Heart left ventricle (tissue), 16 donors: Measurements from ENCODE around the gene B3GALT2. TPM values are rescaled to one million over a fixed set of nuclear protein-coding genes. Genes with fewer than 3 reads are reported as not detected.

Source experiments
- ATAC-seq, 4 donors: fragments of 200-7000 bp; cut with Tn5 transposase; one replicate each; pipeline ENCODE4 v1.9.1; 2020 to 2022; ENCODE audit warnings: moderate library complexity in 4 of 4, mild to moderate bottlenecking in 3 of 4, moderate number of reproducible peaks in 1 of 4
- DNase-seq, 5 donors: peaks; one replicate each; pipeline ENCODE4 v3.0.0-alpha.2; 2020
- H3K27ac ChIP-seq, 12 donors: fragments of 200-600 bp; sonication (generic) in 4 of 12; one replicate each; pipeline versions ENCODE4 v1.5.0 to v1.8.0; 2016 to 2022; ENCODE audit warnings: mild to moderate bottlenecking in 2 of 12
- H3K27me3 ChIP-seq, 9 donors: fragments of 200-600 bp; sonication (generic) in 2 of 9; one replicate each; pipeline versions ENCODE4 v1.5.1 to v1.8.0; 2016 to 2022; ENCODE audit warnings: mild to moderate bottlenecking in 3 of 9
- H3K36me3 ChIP-seq, 9 donors: fragments of 200-600 bp; sonication (generic) in 2 of 9; one replicate each; pipeline versions ENCODE4 v1.5.0 to v1.8.0; 2018 to 2022; ENCODE audit warnings: mild to moderate bottlenecking in 2 of 9
- H3K4me1 ChIP-seq, 12 donors: fragments of 200-600 bp; sonication (generic) in 4 of 12; one replicate each; pipeline versions ENCODE4 v1.5.0 to v1.8.0; 2016 to 2022; ENCODE audit warnings: mild to moderate bottlenecking in 3 of 12
- H3K4me3 ChIP-seq, 12 donors: fragments of 200-600 bp; sonication (generic) in 4 of 12; one replicate each; pipeline versions ENCODE4 v1.5.0 to v1.8.0; 2017 to 2022; ENCODE audit warnings: mild to moderate bottlenecking in 9 of 12, moderate library complexity in 4 of 12
- H3K9me3 ChIP-seq, 12 donors: fragments of 200-600 bp; sonication (generic) in 4 of 12; one replicate each; pipeline versions ENCODE4 v1.5.0 to v1.8.0; 2016 to 2022; ENCODE audit warnings: mild to moderate bottlenecking in 1 of 12
- POLR2A ChIP-seq, 2 donors: fragments of 450-650 bp; IDR thresholded peaks; one replicate each; pipeline ENCODE4 v1.6.1; 2017; ENCODE audit warnings: antibody characterized with exemption in 2 of 2, mild to moderate bottlenecking in 2 of 2, moderate library complexity in 2 of 2
- WGBS, 4 donors: extraction: QIAGEN DNeasy Blood & Tissue Kit in 2 of 4; methylation state at CpG; one replicate each; pipeline versions ENCODE4 v1.1.5 to v1.1.7; 2013 to 2018; 5-methylcytosine and 5-hydroxymethylcytosine counted together
- intact Hi-C, 10 donors: fragments of 100-400 bp; cut with DNase I; formaldehyde crosslinking; loops; one replicate each; pipeline versions ENCODE4 v1.11.1 to v1.14.2; 2022
- polyA plus RNA-seq, 2 donors: library from polyadenylated mRNA; stranded (reverse); fragments of 200-250 nt; gene quantifications; one replicate each; pipeline ENCODE4 v1.2.3, GENCODE V29; 2013
- total RNA-seq, 9 donors: library from RNA; depleted of rRNA in 2 of 9; stranded (reverse); fragments of >200 nt in 2 of 9; fragmentation: NEBNext Ultra II Directional in 3 of 9; extraction: Animal tissue kit (Norgen Biotek cat#: 25700) in 3 of 9; gene quantifications; one replicate each; pipeline versions ENCODE4 v1.1.0 to v1.2.4, GENCODE V29; 2016 to 2023
- TF ChIP-seq, protein P1 (sequence below), 12 donors: fragments of 200-600 bp; sonication (generic) in 4 of 12; IDR thresholded peaks; one replicate each; pipeline versions ENCODE4 v1.5.0 to v1.8.0; 2018 to 2022; ENCODE audit warnings: antibody characterized with exemption in 12 of 12, mild to moderate bottlenecking in 5 of 12
- donor health status: ischemic (EF 13 %, LVEDD 7.1; RV severe dilation, severe dysfunction).
- donor health status: healthy with polysubstance abuse.
- donor health status: DM: no; HTN: yes; CAD: no.
- donor health status: DM: no; HTN: no; CAD: no.
- donor health status: ischemic (EF 25% LVEDD 6.9; RV normal size, moderate dysfunction).
- donor health status: ischemic (EF 25% LVEDD 5.7; RV mildly dilated, moderate dysfunction).
- donor health status: healthy.
- donor health status: DM: yes; HTN: yes; CAD: no.
- donor health status: ischemic (EF 35%, LVEDD 5.7; RV mildly dilated, moderate dysfunction).
- donor health status: nonischemic (EF 11% LVEDD 7.7; RV severe dilation, severe dysfunction).
- donor health status: DM: yes; HTN: yes; CAD: no.
- donor health status: PGD.
- donor health status: ischemic (EF 29% LVEDD 5.4; RV normal size, mild dysfunction).
- donor health status: nonischemic (EF 23%, LVEDD 6.1; RV moderate dilation, normal function).

Gene B3GALT2
- total and polyA plus RNA-seq, 11 donors = 14.6 to 67.0 (median 53.2) TPM

DNA sequence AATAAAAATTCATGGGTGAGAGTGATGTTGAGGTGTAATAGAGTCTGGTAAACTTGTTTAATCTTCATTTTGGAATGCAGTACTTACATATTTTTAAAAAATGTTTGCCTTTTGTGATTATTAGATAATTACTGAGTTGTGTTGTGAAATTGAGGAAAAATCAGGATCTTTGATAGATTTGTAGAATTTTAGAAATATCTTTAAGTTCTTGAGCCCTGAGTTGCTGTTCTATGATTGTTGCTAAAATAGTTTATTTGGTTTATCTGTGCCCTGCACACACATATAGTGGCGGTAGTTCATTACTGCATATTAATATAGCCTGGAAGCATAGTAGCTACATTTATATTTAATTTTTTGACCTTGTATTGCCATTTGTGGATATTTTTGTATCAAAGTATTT is 1.6 kb downstream of the B3GALT2 start:
- Histone ChIP-seq H3K9me3 (no peaks in the 10 kb centered on the region), H3K27ac (peak overlapping the region in 11 of 12 donors; percentile 32 to 78 (median 75)), H3K27me3 (no peaks in the 10 kb centered on the region), H3K4me1 (peaks cover 0 to 63% (median 22%) of the 10 kb centered on the region in 12 donors), H3K36me3 (no peaks in the 10 kb centered on the region), H3K4me3 (peak overlapping the region; percentile 19 to 58 (median 50))
- DNase-seq (no peak), ATAC-seq (no peak)
- 45 to 62% (median 51%) methylated on average over 1 of the region's 1 CpG for WGBS, 4 donors
- no peak for TF ChIP-seq POLR2A (IDR thresholded peaks at IDR 0.05)
- TF ChIP-seq, protein P1, sequence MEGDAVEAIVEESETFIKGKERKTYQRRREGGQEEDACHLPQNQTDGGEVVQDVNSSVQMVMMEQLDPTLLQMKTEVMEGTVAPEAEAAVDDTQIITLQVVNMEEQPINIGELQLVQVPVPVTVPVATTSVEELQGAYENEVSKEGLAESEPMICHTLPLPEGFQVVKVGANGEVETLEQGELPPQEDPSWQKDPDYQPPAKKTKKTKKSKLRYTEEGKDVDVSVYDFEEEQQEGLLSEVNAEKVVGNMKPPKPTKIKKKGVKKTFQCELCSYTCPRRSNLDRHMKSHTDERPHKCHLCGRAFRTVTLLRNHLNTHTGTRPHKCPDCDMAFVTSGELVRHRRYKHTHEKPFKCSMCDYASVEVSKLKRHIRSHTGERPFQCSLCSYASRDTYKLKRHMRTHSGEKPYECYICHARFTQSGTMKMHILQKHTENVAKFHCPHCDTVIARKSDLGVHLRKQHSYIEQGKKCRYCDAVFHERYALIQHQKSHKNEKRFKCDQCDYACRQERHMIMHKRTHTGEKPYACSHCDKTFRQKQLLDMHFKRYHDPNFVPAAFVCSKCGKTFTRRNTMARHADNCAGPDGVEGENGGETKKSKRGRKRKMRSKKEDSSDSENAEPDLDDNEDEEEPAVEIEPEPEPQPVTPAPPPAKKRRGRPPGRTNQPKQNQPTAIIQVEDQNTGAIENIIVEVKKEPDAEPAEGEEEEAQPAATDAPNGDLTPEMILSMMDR (IDR thresholded peaks at IDR 0.05) = no peak
- intact Hi-C loops = loop anchor here in 8 of 10 donors (5.0 to 10.0 kb wide), 11 partner anchors 150 to 1110 kb away; no protein-coding TSS in a partner anchor

GRCh38 chr1:193183019-193183627 is 3.3 kb downstream of the B3GALT2 start:
- H3K4me1 ChIP-seq = peaks cover 0 to 68% (median 29%) of the 10 kb centered on the region in 12 donors
- no peaks in the 10 kb centered on the region for H3K9me3 ChIP-seq
- ATAC-seq = peak in 2 of 4 donors; percentile 45 to 49
- no peaks in the 10 kb centered on the region for H3K36me3 ChIP-seq
- WGBS, 4 donors = 0 to 2% (median 0%) methylated on average over 2 of the region's 2 CpGs
- H3K27ac ChIP-seq = peak overlapping the region in 9 of 12 donors; percentile 11 to 78 (median 75)
- intact Hi-C loops = loop anchor here in 7 of 10 donors (5.0 to 10.0 kb wide), 7 partner anchors 152 to 1112 kb away; no protein-coding TSS in a partner anchor
- no peaks in the 10 kb centered on the region for H3K27me3 ChIP-seq
- no peak for TF ChIP-seq POLR2A (IDR thresholded peaks at IDR 0.05)
- TF ChIP-seq, protein P1 (IDR thresholded peaks at IDR 0.05) = peak; percentile 76 to 90 (median 86)
- H3K4me3 ChIP-seq = peak overlapping the region in 11 of 12 donors; percentile 16 to 58 (median 51)
- no peak for DNase-seq

- Histone ChIP-seq H3K27me3 (no peaks in the 10 kb centered on the region), H3K4me1 (peaks cover 0 to 58% (median 24%) of the 10 kb centered on the region in 12 donors), H3K36me3 (no peaks in the 10 kb centered on the region), H3K4me3 (peak overlapping the region in 10 of 12 donors; percentile 3 to 58 (median 51)), H3K9me3 (no peaks in the 10 kb centered on the region), H3K27ac (peak overlapping the region in 3 of 12 donors; percentile 3 to 55 (median 47))
- WGBS, 4 donors = 35 to 56% (median 41%) methylated on average over 2 of the region's 2 CpGs
- ATAC-seq = peak; percentile 42 to 53 (median 52)
- TF ChIP-seq POLR2A (IDR thresholded peaks at IDR 0.05) = no peak
- TF ChIP-seq, protein P1 (IDR thresholded peaks at IDR 0.05) = no peak
- DNase-seq = peak in 2 of 5 donors; percentile 27 to 42
- intact Hi-C loops = loop anchor here in 7 of 10 donors (5.0 to 10.0 kb wide), 7 partner anchors 153 to 1113 kb away; no protein-coding TSS in a partner anchor
Measured at GRCh38 chr1:193181985-193182384, 4.4 kb downstream of the B3GALT2 start.

DNA sequence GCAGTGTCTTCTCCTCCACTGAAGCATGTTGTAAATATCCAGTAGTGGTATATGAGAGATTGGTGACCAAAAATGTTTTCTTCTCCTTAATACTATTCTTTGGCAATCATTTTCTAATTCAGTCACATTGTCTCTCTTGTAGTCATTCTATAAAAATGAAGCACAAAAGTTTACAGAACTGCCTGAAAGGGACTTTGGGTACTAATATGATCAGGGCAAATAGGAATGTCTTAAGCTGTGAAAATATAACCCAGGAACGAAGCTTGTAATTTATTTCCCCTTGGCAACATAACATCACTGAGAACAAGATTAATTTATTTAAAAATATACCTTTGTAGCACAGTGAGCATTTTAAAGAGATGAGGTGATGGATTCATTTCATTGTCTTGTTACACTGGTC is 4.9 kb downstream of the B3GALT2 start:
- DNase-seq = no peak
- intact Hi-C loops = loop anchor here in 7 of 10 donors (5.0 to 10.0 kb wide), 7 partner anchors 153 to 1113 kb away; no protein-coding TSS in a partner anchor
- peak overlapping the region in 8 of 12 donors; percentile 3 to 55 (median 22) for H3K27ac ChIP-seq
- H3K9me3 ChIP-seq = no peaks in the 10 kb centered on the region
- H3K4me1 ChIP-seq = peaks cover 0 to 55% (median 22%) of the 10 kb centered on the region in 12 donors
- no peaks in the 10 kb centered on the region for H3K36me3 ChIP-seq
- TF ChIP-seq POLR2A (IDR thresholded peaks at IDR 0.05) = no peak
- TF ChIP-seq, protein P1 (IDR thresholded peaks at IDR 0.05) = no peak
- 32 to 54% (median 36%) methylated on average over 1 of the region's 1 CpG for WGBS, 4 donors
- H3K4me3 ChIP-seq = peak overlapping the region in 10 of 12 donors; percentile 3 to 58 (median 51)
- no peak for ATAC-seq
- no peaks in the 10 kb centered on the region for H3K27me3 ChIP-seq
